ENCODE results near the gene XRCC1. TPM values are rescaled to one million over a fixed set of nuclear protein-coding genes. Genes with fewer than 3 reads are reported as not detected.
"Not testable (repeated sequence)": the region's sequence is repeated elsewhere in the genome, so short reads cannot be mapped to it uniquely, and the experiment has no call there.

Gene XRCC1
- polyA plus RNA-seq, 1 experiment = 15.2 TPM

DNA sequence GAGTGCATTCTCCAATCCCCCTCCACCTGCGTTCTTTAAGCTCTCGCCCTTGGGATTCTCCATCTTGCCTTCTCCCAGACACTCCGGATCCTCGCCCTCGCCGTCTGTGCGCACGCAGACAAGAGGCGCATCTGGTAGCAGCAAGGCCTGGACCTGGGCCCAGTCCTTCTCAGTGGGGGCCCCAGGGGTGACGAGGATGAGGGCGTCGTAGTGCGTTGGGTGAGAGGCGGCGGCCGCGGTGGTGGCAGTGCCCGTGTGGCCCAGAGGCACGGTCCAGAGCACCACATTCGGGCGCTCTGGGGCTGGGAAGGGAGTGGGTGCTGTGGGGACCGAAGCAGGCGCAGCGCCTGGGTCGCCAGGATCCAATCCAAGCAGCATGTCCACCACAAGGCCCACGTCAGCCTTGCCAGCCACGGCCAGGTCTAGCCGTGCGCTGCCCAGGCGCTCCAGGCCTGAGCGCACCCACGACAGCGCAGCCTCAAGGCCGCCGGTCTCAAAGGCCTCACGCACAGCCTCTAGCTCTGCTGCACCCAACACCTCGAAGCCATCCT lies 17.5 kb upstream of the XRCC1 start:
- POLR2A ChIA-PET = no interaction called here
- CTCF ChIA-PET = interaction anchor here (2.5 to 4.2 kb wide), 2 partner anchors 36 to 146 kb away, joined by 19 to 42 read pairs; no protein-coding TSS in a partner anchor
- H3K27me3 ChIP-seq (ENCODE audit: control insufficient read depth, insufficient read depth, low read length) = no peaks in the 10 kb centered on the region
- peaks cover 5% of the 10 kb centered on the region; the same call in 1 of the 2 replicates for H3K9me3 ChIP-seq (ENCODE audit: control insufficient read depth, insufficient read depth, low read length)
- TF ChIP-seq, protein P1, sequence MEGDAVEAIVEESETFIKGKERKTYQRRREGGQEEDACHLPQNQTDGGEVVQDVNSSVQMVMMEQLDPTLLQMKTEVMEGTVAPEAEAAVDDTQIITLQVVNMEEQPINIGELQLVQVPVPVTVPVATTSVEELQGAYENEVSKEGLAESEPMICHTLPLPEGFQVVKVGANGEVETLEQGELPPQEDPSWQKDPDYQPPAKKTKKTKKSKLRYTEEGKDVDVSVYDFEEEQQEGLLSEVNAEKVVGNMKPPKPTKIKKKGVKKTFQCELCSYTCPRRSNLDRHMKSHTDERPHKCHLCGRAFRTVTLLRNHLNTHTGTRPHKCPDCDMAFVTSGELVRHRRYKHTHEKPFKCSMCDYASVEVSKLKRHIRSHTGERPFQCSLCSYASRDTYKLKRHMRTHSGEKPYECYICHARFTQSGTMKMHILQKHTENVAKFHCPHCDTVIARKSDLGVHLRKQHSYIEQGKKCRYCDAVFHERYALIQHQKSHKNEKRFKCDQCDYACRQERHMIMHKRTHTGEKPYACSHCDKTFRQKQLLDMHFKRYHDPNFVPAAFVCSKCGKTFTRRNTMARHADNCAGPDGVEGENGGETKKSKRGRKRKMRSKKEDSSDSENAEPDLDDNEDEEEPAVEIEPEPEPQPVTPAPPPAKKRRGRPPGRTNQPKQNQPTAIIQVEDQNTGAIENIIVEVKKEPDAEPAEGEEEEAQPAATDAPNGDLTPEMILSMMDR (IDR thresholded peaks at IDR 0.05; ENCODE audit: low read depth, low read length) = no peak
- no peak overlapping the region for H3K4me3 ChIP-seq (ENCODE audit: low read depth, low read length)
- no peak for DNase-seq (ENCODE audit: low read depth, low spot score)
- H3K27ac ChIP-seq (ENCODE audit: low read depth, low read length) = no peak overlapping the region

- DNase-seq (ENCODE audit: low read depth, low spot score) = no peak
- Histone ChIP-seq H3K27ac (ENCODE audit: low read depth, low read length) (no peak overlapping the region), H3K27me3 (ENCODE audit: control insufficient read depth, insufficient read depth, low read length) (no peaks in the 10 kb centered on the region), H3K9me3 (ENCODE audit: control insufficient read depth, insufficient read depth, low read length) (peaks cover 5% of the 10 kb centered on the region; the same call in 1 of the 2 replicates), H3K4me3 (ENCODE audit: low read depth, low read length) (no peak overlapping the region)
- CTCF ChIA-PET = no interaction called here
- POLR2A ChIA-PET = no interaction called here
- TF ChIP-seq, protein P1 (IDR thresholded peaks at IDR 0.05; ENCODE audit: low read depth, low read length) = no peak
Measured at GRCh38 chr19:43591904-43592772, 16.8 kb upstream of the XRCC1 start.

- ChIA-PET POLR2A (no interaction called here), CTCF (no interaction called here)
- Histone ChIP-seq H3K27me3 (ENCODE audit: control insufficient read depth, insufficient read depth, low read length) (no peaks in the 10 kb centered on the region), H3K27ac (ENCODE audit: low read depth, low read length) (no peak overlapping the region), H3K4me3 (ENCODE audit: low read depth, low read length) (no peak overlapping the region), H3K9me3 (ENCODE audit: control insufficient read depth, insufficient read depth, low read length) (no peaks in the 10 kb centered on the region; the same call in 1 of the 2 replicates)
- TF ChIP-seq, protein P1 (IDR thresholded peaks at IDR 0.05; ENCODE audit: low read depth, low read length) = no peak
- DNase-seq (ENCODE audit: low read depth, low spot score) = no peak
Measured at GRCh38 chr19:43589678-43590077, 14.4 kb upstream of the XRCC1 start.

- no peaks in the 10 kb centered on the region for H3K27me3 ChIP-seq (ENCODE audit: control insufficient read depth, insufficient read depth, low read length)
- no peak overlapping the region for H3K27ac ChIP-seq (ENCODE audit: low read depth, low read length)
- ChIA-PET POLR2A (no interaction called here), CTCF (interaction anchor here (0.6 to 1.3 kb wide), 2 partner anchors 54 to 69 kb away, joined by 3 to 4 read pairs; no protein-coding TSS in a partner anchor)
- H3K4me3 ChIP-seq (ENCODE audit: low read depth, low read length) = no peak overlapping the region
- DNase-seq (ENCODE audit: low read depth, low spot score) = no peak
- TF ChIP-seq, protein P1 (IDR thresholded peaks at IDR 0.05; ENCODE audit: low read depth, low read length) = no peak
- no peaks in the 10 kb centered on the region; the same call in 1 of the 2 replicates for H3K9me3 ChIP-seq (ENCODE audit: control insufficient read depth, insufficient read depth, low read length)
Measured at GRCh38 chr19:43589277-43589676, 13.9 kb upstream of the XRCC1 start.

DNA sequence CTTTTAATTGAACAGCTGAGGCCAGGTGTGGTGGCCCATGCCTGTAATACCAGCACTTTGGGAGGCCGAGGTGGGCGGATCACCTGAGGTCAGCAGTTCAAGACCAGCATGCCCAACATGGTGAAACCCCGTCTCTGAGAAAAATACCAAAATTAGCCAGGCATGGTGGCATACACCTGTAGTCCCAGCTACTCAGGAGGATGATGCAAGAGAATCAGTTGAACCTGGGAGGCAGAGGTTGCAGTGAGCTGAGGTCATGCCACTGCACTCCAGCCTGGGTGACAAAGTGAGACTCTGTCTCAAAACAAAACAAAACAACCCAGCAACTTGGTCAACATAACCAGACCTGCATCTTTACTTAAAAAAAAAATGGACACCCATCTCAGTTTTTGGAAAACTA lies 11.7 kb upstream of the XRCC1 start:
- CTCF ChIA-PET = interaction anchor here (1.6 kb wide), 1 partner anchor 32 kb away, joined by 3 read pairs; no protein-coding TSS in a partner anchor
- POLR2A ChIA-PET = interaction anchor here (0.6 kb wide), 1 partner anchor 59 kb away, joined by 4 read pairs; no protein-coding TSS in a partner anchor
- H3K9me3 ChIP-seq (ENCODE audit: control insufficient read depth, insufficient read depth, low read length); H3K27ac ChIP-seq (ENCODE audit: low read depth, low read length); H3K27me3 ChIP-seq (ENCODE audit: control insufficient read depth, insufficient read depth, low read length); H3K4me3 ChIP-seq (ENCODE audit: low read depth, low read length); DNase-seq (ENCODE audit: low read depth, low spot score): not testable (repeated sequence)
